NCI-H2107 treated with DMSO at 0.1 percent for 48 hours (cell line): ENCODE measurements around the gene SYT6.
"Not testable (repeated sequence)": the region's sequence is repeated elsewhere in the genome, so short reads cannot be mapped to it uniquely, and the experiment has no call there.

Experiments
- DNase-seq: peaks from one replicate; lab custom pipeline; 2025; ENCODE audit not compliant: unreplicated experiment; lab: John Stamatoyannopoulos, UW

The SYT6 gene

DNA sequence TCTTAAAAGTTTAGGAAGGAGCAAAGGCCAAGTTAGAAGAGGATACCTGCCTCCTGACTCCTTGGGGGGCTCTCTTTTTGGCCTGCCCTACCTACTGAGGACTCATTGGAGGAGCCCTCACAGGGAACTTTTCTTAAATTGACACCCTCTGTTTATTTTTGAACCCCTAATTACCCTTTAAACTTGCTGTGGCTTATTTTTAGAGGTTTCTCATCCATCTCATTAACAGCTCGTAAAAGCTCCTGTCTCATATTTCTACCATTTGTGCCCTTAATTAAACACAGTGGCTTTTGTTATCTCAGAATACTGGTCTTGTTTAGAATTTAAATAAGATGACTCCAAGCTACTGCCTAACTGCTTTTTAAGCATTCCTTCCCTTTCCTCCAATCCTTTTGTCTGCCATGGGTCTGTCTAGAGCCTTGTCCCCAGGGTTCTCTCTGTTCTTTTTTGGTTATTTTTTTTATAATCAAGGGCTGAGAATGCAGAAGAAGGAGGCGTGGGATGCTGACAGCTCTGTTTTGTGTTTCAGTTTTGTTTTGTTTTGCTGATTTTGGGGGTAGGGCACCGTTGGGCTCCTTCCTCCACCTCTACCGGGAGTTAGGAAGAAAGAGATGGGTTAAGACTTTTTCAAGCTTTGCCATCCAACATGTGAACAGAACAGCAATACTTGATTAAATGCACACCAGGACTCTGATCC lies 78.0 kb downstream of the SYT6 start:
- DNase-seq: peak; percentile 33

DNA sequence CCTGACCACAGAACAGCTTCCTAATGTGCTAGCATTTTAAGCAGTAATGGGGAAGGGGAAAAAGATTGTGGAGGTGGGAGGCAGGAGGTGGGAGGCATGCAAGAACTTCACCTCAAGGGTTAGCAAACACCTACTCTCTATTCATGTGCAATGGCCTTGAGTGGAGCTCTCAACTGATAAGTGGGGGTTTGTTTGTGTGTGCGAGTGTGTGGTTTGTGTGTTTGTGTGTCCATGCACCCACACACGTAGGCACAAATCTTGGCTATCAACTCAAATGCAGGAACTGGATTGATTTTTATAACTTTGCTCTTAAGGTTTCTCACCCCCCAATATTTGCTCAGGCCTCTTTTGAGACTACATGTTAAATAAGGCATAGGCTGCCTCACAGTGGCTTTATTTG lies 78.6 kb downstream of the SYT6 start:
- DNase-seq: no peak

DNA sequence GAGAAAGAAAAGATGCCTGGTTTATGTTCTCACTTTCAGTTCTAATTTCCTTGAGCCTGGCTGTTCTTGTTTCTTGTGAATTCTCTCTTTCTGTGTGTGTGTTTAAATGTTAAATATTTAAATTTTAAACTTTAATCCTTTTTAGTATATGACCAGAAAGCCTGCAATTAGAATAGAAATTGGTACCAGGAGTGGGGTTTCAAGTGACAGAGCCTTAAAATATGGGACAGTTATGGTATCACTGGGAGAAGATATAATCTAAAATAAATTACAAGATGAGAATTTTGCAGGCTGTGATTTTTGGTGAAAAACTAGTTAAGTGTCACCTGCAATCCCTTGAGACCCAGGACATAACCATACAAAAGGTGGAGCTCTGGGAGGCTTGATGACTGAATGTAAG lies 81.4 kb downstream of the SYT6 start:
- no peak for DNase-seq

DNA sequence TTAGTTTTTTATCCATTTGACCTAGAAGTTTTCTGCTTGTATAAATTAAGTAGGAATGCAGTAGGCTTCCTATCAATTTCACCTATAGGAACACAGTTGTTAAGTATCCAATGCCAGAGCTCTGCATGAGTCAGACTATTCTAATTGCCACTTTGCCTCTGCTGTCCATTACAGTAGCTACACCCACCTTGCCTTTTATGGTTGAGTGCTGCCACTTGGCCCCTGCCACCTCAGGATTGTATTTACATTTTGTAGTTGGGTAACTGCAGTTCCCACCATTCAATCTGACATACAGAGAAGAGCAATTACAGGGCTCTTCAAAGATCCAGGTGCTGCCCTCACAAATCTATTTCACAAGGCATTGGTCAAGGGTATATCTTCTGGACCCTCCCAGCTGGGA lies 83.9 kb downstream of the SYT6 start:
- DNase-seq: not testable (repeated sequence)

DNA sequence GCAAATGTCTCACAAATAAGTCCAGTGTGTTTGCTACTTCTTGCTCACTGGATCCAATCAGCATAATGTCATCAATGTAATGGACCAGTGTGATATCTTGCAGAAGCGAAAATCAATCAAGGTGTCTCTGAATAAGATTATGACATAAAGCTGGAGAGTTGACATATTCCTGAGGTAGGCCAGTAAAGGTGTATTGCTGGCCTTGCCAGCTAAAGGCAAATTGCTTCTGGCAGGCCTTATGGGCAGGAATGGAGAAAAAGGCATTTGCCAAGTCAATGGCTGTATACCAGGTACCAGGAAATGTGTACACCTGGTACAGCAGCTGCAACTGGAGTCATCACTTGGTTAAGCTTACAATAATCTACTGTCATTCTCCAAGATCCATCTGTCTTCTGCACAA lies 85.0 kb downstream of the SYT6 start:
- not testable (repeated sequence) for DNase-seq

DNA sequence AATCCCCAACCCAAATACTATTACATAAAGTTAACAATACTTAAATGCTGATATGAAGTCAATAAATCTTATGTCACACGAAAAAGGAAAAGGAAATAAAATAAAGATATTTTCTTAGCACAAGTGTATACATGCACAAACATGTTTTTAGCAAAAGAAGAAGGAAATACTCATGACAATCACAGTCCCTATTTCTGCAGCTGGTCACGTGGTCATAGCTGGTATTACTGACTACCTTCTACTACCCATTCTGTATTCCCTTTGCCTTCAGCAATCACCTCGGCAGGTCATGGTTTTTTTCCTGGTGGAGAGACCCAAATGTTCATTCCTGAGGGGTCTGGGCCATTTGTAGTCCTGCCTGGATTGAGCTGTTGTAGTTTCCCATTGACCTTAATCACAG lies 88.0 kb downstream of the SYT6 start:
- not testable (repeated sequence) for DNase-seq

DNA sequence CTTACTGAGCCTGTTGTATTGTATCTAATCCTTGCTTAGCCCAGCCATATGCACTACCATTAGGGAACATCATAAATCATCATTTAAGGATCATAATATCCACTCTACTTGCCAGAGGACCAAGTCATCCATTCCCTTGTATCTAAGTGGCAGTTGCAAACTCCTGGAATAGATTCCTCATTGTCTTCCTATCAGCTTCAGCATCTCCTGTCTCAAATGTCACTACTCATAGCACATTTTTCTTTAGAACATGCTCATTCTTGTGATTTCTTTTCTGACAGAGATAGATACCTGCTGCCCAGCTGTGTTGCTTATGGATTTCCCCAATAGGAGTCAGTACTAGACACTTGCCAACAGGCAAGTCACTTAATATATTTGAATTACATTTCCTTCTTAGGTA lies 90.1 kb downstream of the SYT6 start:
- DNase-seq: no peak

DNA sequence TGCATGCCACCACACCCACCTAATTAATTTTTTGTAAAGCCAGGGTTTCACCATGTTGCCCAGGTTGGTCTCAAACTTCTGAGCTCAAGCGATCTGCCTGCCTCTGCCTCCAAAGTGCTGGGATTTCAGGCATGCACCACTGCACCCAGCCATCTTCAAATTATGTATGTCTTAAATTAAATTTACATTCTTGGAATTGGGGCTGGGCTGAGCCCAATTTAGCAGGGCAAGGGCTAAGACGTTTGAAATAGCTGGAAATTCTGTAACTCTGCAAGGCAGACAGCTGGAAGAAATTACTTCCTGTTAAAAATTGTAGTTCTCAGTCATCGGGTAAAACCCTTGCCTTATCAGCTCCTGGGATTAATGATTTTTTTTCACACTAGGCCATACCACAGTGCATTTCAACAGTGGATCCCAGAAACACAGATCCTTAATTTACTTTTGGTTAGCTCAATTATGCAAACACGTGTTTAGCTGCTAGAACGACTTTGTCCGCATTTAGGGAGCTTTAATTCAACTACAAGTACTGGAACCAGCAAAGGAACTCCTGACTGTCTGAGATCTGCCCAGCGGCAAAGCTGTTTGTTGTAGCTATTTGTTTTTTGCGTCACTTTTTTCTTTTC lies 91.1 kb downstream of the SYT6 start:
- no peak for DNase-seq

DNA sequence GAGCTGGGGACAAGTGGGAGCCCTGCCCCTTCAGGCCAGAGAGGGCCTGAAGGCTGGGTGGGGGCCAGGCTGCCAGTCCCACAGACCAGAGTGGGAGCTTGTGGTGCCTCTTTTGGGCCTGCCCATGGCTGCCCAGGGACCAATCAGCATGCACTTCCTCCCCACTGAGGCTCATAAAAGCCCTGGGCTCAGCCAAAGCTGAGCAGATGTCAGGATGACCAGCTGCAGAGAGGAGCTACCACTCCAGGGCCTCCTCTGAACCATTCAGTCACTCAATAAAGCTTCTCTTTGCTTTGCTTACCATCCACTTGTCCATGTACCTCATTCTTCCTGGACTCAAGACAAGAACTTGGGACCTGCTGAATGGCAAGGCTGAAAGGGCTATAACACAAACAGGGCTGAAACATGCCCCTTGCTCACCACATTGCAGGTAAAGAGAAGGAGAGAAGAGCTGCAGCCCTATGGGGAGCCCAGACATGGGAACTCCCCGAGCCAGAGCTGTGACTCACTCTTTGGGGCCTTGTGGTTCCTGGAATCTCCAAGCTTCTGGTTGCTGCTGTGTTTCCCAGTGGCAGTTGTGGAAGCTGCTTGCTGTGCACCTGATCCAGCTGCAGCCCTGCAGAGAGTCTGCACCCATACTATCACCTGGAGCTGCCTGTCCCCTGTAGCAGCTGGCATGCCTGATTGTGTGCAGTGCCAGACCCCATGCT lies 92.4 kb downstream of the SYT6 start:
- no peak for DNase-seq

DNA sequence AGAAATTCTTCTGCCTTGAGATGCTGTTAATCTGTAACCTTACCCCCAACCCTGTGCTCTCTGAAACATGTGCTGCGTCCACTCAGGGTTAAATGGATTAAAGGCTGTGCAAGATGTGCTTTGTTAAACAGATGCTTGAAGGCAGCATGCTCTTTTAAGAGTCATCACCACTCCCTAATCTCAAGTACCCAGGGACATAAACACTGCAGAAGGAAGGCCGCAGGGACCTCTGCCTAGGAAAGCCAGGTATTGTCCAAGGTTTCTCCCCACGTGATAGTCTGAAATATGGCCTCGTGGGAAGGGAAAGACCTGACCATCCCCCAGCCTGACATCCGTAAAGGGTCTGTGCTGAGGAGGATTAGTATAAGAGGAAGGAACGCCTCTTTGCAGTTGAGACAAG lies 95.4 kb downstream of the SYT6 start:
- not testable (repeated sequence) for DNase-seq

DNA sequence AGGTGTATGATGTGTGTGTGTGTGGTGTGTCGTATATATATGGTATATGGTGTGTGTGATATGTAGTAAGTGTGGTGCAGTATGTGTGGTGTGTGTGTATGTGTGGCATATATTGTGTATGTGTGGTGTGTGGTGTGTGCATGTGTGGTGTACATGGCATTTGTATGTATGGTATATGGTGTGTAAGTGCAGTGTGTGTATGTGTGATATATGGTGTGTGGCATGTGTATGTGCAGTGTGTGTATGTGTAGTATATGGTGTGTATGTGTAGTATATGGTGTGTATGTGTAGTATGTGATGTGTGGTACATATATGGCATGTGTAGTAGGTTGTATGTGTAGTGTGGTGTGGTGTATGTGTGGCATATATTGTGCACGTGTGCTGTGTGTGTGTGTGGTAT lies 99.5 kb downstream of the SYT6 start:
- DNase-seq: no peak

DNA sequence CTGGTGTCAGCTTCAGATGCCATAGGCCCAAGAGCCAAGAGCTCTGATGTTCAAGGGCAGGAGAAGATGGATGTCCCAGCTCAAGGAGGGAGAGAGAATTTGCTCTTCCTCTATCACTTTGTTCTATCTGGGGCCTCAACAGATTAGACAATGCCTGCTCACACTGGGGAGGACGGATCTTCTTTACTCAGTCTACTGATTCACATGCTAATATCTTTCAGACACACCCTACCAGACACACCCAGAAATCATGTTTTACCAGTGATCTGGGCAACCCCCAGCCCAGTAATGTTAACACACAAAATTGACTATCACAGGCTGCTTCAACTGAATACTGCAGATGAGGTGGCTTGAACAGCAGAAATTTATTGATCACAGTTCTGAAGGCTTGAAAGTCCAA lies 105.4 kb downstream of the SYT6 start:
- no peak for DNase-seq

DNA sequence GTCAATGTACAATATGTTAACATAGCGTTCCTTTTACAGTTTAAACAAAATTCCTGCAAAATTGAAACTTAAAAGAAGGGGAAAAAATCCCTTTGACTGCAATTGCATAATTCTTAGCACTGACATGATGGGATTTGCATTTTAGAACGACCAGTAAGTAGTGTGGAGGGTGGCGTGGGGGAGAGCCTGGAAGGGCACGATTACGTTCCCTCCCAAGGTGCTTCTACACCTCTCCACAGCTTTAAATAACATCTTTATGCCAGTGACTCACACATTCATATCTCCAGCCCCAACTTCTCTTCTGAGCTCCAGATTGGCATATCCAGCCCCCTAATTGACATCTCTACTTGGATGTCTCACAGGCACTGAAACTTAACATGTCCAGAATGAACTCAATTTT lies 110.1 kb downstream of the SYT6 start:
- no peak for DNase-seq

DNA sequence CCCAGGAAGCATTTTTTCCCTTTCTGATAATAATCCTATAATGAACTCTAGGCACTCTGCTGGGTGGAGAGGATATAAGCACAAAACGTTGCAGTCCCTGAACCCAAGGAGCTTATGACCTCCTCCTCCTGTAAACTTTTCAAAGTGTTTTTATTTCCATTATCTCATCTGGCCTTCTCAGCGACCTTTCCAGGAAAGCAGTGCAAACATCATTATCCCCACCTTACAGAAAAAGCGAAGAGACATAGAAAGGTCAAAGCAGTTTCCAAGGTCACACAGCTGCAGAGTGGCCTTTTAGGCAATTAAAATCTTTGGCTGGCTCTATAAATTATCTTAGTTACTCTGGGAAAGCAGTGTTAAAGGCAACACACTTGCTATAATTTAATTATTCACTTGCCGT lies 110.6 kb downstream of the SYT6 start:
- DNase-seq: no peak

DNA sequence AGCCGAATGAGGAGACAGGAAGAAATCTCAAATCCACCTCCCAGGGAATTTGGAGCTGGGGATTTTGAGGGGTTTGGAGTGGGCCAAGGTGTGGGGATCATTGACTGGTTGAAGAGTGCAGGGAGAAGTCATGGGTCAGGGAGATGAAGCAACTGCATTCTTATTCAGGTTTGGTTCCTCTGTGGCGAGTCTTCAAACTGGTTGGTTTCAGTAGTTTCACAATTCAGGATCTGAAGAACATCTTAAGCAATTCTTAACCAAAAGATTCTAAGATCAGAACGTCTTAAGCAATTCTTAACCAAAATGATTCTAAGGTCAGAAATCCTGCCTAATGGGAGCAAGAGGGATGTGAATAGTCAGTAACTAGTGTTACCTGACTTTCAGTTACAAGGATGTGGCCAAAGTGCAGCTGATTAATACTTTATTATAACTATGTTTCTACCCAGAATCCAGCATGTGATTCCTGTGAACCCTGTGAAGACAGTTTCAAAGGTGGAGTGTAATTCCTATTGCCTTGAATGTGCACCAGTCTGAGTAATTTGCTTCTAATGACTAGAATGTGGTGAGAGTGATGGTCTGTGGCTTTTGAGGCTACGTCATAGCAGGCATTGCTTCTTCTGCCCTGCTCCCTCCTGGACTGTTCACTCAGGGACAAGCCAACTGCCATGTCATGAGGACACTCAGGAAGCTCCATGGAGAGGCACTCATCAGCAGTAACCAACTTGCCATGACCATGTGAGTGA lies 113.2 kb downstream of the SYT6 start:
- no peak for DNase-seq
